GM12892 (cell line): Measurements from ENCODE around the gene MYOCOS.

Source experiments
- POLR2A ChIP-seq: IDR thresholded peaks from 2 replicates; pipeline ENCODE4 v1.6.1; 2011; ENCODE audit warnings: low read depth, low read length, control low read depth
- POLR2AphosphoS5 ChIP-seq: IDR thresholded peaks from 2 replicates; pipeline ENCODE4 v1.6.1; 2011; ENCODE audit warnings: low read depth, low read length, control low read depth
- TAF1 ChIP-seq: IDR thresholded peaks from 2 replicates; pipeline ENCODE4 v1.6.1; 2011; ENCODE audit warnings: low read depth, mild to moderate bottlenecking, control low read depth, low read length, borderline replicate concordance

GRCh38 chr1:171595324-171595723 lies 26.7 kb upstream of the MYOCOS start:
- TF ChIP-seq POLR2A (no peak; the same call in 1 of the 2 replicates), TAF1 (no peak), POLR2AphosphoS5 (no peak; the same call in 1 of the 2 replicates)
